Activated T-cell treated with anti-CD3 and anti-CD28 coated beads for 1 hour (primary cell): ENCODE data around the gene MALAT1.
"Not testable (repeated sequence)": the region's sequence is repeated elsewhere in the genome, so short reads cannot be mapped to it uniquely, and the experiment has no call there.

Source experiments
- DNase-seq: peaks from one replicate; pipeline ENCODE4 v3.0.0-alpha.2; 2020; ENCODE audit warnings: low read depth

MALAT1 gene

DNA sequence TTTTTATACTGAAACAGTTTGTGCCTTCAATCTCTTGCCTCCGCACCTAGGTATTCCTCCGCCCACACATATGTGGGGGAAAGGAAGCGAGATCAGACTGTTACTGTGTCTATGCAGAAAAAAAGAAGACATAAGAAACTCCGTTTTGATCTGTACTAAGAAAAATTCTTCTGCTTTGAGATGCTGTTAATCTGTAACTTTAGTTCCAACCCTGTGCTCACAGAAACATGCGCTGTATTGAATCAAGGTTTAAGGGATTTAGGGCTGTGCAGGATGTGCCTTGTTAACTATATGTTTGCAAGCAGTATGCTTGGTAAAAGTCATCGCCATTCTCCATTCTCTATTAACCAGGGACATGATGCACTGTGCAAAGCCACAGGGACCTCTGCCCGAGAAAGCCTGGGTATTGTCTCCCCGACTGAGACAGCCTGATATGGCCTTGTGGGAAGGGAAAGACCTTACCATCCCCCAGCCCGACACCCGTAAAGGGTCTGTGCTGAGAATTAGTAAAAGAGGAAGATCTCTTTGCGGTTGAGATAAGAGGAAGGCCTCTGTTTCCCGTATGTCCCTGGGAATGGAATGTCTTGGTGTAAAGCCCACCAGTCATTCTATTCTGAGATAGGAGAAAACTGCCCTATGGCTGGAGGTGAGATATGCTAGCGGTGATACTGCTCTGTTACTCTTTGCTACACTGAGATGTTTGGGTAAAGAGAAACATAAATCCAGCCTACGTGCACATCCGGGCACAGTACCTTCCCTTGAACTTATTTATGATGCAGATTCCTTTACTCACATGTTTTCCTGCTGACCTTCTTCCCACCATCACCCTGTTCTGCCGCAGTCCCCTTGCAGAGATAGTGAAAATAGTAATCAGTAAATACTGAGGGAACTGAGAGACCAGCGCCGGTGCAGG is 24.1 kb downstream of the MALAT1 start:
- not testable (repeated sequence) for DNase-seq

DNA sequence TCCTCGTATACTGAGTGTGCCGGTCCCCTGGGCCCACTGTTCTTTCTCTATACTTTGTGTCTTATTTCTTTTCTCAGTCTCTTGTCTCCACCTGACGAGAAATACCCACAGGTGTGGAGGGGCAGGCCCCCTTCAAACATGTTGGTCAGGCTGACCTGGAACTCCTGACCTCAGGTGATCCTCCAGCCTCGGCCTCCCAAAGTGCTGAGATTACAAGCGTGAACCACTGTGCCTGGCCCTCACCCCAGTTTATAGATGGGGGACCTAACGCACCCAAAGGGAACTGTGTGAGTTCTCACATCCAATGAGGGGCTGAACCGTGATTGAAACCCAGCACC is 24.8 kb downstream of the MALAT1 start:
- DNase-seq = not testable (repeated sequence)

DNA sequence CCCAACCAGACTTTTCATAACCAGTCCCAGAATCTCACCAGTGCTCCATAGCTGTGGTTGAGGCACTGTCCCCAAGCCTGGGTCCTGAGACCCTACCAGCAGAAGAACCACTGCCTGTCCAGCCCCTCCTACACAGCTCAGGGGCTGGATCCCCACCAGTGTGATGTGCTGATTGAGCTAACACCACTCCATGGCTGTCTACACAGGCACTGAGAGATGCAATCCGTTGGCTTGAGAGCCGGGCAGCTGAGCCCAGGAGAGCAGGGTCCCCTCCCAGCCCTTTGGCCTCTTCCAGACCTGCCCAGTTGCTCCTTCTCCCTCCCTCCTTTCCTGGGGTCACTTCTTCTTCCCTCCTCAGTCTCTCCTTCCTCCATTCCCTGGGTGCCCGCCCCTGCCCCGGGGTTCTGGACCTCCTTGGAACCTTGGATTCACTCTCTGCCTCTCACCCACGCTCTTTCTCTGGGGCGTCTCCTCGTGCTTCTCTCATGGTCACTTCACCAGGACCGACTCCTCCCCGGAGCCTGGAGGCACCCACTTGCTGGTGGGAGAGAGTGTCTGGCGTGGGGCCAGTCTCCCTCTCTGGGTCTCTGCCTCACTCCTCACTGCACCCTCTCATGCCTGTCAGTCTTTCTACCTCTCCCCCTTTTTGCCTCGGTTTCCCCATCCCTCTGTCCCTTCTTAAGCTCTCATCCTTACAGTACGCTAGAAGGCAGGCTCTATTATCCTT is 25.3 kb downstream of the MALAT1 start:
- DNase-seq = no peak

DNA sequence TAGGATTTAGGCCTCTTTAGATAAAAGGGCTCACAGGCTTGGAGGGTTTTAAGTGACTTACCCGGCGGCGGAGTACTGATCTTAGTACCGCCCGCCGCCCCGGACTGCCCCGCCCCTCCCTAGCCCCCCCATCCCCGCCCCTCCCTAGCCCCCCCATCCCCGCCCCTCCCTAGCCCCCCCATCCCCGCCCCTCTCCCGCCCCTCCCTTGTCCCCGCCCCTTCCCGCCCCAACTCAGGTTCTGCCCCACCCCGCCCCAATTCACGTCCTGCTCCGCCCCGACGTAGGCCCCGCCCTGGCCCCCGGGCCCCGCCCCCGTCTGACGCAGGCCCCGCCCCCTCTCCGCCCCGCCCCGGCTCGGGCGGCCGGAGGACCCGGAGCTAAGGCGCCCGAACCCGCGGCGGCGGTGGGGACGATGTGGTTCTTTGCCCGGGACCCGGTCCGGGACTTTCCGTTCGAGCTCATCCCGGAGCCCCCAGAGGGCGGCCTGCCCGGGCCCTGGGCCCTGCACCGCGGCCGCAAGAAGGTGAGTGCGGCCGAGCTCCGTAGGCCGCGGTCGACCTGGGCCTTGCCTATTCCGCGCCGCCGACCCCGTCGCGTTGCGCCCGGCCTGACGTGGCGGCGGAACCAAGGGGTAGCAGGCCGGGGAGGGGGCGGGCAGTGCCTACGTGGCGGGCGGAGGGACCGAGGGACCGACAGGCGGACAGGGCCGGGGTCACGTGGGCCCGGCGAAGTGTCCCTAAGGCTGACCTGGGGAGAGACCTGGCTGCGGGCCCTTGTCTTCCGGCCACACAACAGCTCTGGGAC is 26.1 kb downstream of the MALAT1 start, which contains the start of gene SCYL1:
Gene SCYL1 (plus strand): TSS at position 343 of the 805 bp plus-strand sequence. CDS start 71 bp downstream, at position 414.
- peak; percentile 79 for DNase-seq

DNA sequence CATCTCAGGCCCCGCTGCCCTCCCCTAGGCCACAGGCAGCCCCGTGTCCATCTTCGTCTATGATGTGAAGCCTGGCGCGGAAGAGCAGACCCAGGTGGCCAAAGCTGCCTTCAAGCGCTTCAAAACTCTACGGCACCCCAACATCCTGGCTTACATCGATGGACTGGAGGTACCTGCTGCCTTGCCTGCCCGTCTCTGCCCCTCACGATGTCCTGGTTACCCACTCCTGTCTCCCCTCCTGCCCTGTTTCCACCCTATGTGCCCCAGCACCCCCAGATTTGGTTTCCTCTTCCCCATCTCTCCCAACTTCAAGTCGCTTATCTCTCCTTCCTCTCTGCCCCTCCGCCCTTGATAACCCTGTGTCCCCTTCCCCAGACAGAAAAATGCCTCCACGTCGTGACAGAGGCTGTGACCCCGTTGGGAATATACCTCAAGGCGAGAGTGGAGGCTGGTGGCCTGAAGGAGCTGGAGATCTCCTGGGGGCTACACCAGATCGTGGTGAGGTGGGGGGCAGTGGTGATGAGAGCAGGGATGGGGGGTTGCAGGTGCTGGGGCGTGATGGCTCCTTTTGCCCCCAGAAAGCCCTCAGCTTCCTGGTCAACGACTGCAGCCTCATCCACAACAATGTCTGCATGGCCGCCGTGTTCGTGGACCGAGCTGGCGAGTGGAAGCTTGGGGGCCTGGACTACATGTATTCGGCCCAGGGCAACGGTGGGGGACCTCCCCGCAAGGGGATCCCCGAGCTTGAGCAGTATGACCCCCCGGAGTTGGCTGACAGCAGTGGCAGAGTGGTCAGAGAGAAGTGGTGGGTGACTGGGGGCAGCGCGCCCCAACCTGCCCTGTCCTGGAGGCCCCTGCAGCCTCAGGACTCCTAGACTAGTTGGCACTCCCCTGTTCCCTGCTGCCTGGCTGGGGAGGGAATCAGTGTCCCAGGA is 27.0 kb downstream of the MALAT1 start:
- DNase-seq = no peak

DNA sequence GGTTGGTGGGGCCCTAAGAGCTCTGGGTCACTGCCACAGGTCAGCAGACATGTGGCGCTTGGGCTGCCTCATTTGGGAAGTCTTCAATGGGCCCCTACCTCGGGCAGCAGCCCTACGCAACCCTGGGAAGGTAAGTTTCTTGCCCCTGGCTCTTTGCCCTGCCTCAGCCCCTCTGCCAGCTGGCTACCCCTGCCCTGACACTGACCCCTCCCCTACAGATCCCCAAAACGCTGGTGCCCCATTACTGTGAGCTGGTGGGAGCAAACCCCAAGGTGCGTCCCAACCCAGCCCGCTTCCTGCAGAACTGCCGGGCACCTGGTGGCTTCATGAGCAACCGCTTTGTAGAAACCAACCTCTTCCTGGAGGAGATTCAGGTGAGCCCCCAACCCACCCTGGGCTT is 27.9 kb downstream of the MALAT1 start:
- DNase-seq = no peak

DNA sequence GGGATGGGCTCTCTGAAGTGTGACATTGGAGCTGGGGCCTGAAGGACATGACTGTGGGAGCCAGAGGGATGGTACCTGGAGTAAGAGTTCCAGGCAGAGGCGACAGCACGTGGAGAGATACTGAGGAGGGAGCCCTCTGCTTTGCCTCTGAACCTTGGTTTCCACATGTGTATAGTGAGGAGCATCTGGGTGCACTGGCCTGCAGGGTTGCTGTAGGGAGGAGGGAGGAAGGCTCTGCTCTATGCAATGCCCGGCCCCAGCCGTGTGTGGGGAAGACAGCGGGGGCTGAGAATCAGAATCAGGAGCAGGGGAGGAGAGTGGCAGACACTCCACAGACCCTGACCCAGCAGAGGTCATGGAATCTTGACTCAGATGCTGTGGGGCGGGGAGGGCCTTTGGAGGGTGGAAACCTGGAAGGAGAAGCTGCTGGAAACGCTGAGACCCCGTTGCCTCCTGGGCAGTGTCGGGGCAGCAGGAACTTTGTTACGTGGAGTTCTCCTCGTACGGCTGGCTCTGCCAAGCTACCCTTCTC is 30.0 kb downstream of the MALAT1 start:
- DNase-seq = no peak

DNA sequence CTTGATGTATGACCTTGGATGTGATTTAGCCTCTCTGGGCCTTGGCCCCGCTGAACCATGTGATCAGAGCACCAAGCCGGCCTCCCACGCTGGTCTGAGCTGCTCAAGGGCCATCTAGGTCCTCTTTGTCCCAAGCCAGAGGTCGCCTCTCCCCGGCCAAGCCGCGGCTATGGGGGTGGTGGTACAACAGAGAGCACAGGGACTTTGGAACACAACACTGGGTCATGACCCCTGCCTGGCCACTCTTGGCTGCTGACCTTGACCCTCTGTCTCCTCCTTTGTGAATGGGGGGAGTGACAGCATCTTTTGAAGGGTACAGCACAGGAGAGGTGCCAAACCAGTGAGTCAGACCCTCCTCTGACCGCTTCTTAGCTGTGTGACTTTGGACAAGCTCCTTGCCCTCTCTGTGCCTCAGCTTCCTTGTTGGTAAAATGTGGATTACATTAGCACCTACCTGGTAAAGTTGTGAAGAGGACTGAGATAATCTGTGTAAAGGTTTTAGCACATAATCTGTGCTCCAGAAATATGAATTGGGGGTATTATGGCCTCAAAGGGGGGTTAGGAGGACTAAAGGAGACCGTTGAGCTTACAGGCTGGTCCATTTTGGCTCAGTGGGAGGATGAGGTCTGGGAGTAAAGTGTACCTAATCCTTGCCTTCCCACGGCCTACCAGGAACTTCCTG is 30.8 kb downstream of the MALAT1 start:
- no peak for DNase-seq

DNA sequence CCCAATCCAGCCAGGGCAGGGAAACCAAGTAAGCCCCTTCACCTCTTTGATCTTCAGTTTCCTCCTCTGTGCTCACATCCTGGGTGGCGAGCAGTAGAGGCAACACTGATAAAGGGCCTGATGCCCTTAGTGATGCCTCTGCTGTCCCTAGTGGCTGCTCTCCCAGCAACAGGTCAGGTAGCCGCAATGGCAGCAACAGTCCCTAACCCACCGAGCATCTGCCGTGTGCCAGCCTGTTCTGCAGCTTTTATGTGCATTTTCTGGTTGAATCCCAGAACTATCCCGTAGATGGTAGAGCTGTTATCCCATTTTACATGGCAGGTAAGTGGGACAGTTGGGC is 31.3 kb downstream of the MALAT1 start:
- no peak for DNase-seq

DNA sequence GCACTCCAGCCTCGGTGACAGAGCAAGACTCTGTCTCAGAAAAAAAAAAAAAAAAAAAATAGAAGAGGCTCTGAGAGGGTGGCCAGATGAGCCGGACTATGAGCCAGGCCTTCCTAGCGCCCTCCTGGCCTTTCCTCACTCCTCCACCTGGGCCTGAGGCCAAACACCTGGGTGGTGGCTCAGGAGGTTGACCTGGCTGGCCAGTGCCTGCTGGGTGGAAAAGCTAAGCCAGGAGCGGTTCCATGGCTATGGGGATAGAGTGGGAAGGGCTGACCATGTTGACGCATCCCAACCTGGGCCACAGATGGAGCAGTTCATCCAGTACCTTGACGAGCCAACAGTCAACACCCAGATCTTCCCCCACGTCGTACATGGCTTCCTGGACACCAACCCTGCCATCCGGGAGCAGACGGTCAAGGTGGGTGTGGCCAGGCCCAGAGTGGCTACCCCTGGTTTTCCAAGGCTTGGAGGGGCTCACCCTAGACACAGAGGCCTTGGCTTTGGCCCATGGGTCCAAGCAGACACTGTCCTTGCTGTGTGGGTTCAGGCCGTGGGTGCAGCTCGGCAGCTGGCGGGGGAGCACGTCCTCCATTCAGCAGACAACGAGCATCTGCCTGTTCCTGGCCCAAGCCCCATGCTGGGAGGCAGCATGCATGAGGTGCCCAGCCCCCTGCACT is 33.7 kb downstream of the MALAT1 start:
- no peak for DNase-seq

DNA sequence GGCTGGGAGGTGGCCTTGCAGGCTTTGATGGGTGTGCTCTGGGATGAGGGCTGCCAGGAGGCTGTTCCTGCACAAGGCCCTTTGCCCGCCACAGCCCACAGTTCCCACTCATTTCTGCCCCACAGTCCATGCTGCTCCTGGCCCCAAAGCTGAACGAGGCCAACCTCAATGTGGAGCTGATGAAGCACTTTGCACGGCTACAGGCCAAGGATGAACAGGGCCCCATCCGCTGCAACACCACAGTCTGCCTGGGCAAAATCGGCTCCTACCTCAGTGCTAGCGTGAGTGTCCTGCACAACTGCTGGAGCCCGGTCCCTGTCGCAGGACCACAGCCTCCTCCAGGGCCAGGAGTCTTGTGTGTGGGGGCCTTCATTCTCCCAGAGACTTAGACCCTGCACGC is 36.3 kb downstream of the MALAT1 start:
- DNase-seq = no peak

DNA sequence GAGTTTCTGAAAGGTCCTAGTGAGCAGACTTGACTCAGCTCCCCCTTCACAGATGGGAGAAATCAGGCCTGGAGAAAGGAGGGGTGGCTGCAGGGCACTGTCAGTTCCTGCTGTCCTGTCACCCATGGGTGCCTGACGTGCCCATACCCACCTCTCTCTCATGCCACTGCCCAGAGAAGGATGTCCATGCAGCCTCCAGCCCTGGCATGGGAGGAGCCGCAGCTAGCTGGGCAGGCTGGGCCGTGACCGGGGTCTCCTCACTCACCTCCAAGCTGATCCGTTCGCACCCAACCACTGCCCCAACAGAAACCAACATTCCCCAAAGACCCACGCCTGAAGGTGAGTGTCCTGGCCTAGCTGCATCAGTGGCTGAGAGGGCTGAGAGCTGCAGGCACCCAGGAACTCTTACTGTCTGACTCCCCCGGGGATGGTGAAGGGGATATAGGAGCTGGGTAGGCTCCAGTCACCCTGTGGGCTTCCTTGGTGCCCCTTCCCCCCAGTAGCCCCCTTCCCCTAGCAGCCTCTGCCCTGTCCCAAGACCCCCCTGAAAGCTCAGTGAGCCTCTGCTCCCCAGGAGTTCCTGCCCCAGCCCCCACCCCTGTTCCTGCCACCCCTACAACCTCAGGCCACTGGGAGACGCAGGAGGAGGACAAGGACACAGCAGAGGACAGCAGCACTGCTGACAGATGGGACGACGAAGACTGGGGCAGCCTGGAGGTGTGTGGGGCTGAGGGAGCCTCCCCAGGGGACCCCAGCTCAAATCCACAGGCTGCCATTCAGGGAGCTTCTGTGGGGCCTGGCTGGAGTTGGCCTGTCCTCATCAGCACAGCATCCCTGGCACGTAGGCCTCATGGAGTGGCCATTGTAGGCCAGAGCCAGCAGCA is 37.8 kb downstream of the MALAT1 start:
- no peak for DNase-seq

DNA sequence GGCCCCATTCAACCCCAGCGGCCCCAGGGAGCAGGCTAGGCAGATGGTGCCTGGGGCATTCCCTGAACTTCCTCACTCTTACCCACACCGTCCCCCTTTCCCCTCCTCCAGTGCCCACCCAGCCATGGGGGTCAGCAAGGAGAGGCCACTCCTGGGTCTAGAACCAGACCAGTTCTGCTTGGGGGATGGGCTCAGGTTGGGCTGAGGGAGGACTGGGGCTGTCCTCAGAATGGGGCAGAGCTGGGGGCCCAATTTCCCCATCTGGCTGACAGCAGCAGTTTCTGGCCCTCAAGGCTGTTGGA is 38.4 kb downstream of the MALAT1 start:
- DNase-seq = no peak

DNA sequence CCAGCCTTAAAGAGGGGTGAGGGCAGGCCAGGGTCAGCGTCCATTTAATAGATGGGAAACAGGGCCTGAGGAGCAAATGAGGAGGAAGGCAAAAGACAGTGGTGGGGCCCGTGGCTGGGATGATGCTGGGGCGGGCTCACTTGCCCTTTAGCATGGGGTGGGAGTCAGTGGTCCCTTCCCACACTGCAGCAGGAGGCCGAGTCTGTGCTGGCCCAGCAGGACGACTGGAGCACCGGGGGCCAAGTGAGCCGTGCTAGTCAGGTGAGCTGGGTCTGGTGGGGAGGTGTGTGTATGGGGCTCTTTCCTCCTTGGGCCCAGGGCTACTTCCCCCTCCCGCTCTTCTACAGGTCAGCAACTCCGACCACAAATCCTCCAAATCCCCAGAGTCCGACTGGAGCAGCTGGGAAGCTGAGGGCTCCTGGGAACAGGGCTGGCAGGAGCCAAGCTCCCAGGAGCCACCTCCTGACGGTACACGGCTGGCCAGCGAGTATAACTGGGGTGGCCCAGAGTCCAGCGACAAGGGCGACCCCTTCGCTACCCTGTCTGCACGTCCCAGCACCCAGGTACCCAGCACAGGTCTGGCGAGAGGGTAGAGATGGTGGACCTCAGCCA is 38.9 kb downstream of the MALAT1 start:
- DNase-seq = no peak

DNA sequence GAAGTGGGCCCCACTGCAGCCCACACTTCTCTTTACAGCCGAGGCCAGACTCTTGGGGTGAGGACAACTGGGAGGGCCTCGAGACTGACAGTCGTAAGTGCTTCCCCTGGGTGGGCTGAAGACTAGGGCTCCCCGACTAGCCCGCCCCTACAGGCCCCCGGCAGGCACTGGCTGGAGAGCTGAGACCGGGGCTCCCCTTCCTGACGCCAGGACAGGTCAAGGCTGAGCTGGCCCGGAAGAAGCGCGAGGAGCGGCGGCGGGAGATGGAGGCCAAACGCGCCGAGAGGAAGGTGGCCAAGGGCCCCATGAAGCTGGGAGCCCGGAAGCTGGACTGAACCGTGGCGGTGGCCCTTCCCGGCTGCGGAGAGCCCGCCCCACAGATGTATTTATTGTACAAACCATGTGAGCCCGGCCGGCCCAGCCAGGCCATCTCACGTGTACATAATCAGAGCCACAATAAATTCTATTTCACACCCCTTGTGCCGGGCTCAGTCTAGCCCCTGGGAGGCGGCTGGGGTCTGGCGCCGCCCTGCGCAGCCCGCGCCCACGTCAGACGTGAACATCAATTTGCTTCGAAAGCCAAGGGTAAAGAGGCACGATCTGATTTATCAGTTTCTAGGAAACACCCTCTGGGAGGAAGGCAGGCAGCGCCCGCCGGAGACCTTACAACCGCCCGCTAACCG is 39.5 kb downstream of the MALAT1 start:
- DNase-seq = no peak

DNA sequence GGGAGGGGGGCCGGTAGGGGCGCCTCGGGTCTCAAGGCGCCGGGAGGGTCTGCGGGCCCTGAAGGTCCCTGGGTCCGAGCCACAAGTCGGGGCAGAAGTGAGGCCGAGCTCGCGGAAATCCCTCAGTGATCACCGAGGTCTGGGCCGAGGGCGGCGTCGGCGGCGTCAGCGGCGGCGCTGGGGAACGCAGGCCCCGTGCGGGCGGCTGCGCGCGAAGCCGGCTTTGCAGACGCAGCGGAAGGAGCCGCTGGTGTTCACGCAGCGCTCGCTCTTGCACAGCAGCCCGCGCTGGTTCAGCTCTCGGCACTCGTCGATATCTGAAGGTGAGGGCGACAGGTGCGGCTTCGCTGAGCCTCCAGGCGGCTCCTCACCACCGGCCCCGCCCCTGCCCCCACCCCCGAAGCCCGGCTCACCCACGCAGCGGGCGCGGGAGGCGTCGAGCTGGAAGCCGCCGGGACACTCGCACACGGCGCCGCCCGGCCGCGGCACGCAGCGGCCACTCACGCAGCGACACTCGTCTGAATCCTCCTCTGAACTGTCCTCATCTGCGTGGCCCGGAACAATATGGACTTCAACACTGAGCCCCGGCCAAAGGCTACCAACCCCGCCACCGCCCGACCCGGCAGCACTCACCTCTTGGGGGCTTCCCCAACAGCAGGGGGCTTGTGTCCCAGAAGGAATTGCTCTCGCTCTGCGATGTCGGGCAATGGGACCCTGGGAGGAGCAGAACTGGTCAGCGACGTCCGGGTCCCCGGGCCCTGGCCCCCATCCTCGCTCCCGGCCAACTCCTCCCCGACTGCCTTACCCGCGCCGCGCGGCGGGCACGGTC is 40.3 kb downstream of the MALAT1 start:
- DNase-seq = no peak

DNA sequence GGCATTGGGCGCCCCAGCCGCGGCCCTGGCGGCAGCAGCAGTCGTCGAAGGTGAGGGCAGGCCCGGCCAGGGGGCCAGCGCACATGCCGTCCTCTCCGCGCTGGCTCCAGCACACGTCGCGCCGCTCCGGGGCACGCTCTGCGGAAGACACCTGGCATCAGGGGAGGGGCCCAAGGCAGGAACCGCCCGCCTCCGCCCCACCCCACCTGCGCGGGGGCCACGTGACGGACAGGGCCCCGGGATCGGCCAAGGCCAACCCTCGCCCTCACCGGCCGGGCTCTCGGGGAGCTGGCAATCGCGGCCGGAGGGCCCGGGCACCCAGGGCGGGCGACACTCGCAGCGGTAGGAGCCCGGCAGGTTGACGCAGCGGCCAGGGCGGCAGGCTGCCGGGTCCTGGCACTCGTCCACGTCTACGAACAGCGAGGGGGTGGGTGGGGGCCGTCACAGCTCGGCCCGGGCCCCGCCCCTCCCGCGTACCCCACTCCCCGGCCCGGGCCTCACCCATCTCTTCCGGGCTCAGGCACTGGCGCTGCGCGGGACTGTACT is 41.0 kb downstream of the MALAT1 start:
- DNase-seq = no peak
